Chondrocyte (in vitro differentiated cells): ENCODE measurements around the gene AUTS2. TPM values are rescaled to one million over a fixed set of nuclear protein-coding genes. Genes with fewer than 3 reads are reported as not detected.

Experiments
- DNase-seq: peaks from one replicate; pipeline ENCODE4 v3.0.0; 2021; ENCODE audit warnings: mixed read lengths, low spot score
- H3K27ac Mint-ChIP-seq: one replicate; pipeline ENCODE4 v1.8.0; 2021; ENCODE audit warnings: mild to moderate bottlenecking, moderate library complexity, mixed read lengths; ENCODE audit not compliant: unreplicated experiment
- H3K27me3 Mint-ChIP-seq: 2 replicates; pipeline ENCODE4 v1.8.0; 2021; ENCODE audit warnings: low read depth, mixed read lengths
- H3K36me3 Mint-ChIP-seq: 2 replicates; pipeline ENCODE4 v1.8.0; 2021; ENCODE audit warnings: low read depth, mixed read lengths
- H3K4me1 Mint-ChIP-seq: 2 replicates; pipeline ENCODE4 v1.8.0; 2021; ENCODE audit warnings: low read depth, mild to moderate bottlenecking, mixed read lengths
- H3K4me3 Mint-ChIP-seq: one replicate; pipeline ENCODE4 v1.8.0; 2021; ENCODE audit warnings: mild to moderate bottlenecking, moderate library complexity, mixed read lengths; ENCODE audit not compliant: unreplicated experiment
- H3K9me3 Mint-ChIP-seq: 2 replicates; pipeline ENCODE4 v1.8.0; 2021; ENCODE audit warnings: low read depth, mixed read lengths
- total RNA-seq: library from RNA; stranded (reverse); gene quantifications from 3 replicates; pipeline ENCODE4 v1.2.1, GENCODE V29; 2021
- TF ChIP-seq, protein P1 (sequence below): fragments of 200-600 bp; sonication (generic); IDR thresholded peaks from 2 replicates; pipeline ENCODE4 v1.5.0; 2021; ENCODE audit warnings: antibody characterized with exemption, mild to moderate bottlenecking, moderate library complexity

The AUTS2 gene
- total RNA-seq, 1 donor from 2014 or later, result 31.5 TPM

DNA sequence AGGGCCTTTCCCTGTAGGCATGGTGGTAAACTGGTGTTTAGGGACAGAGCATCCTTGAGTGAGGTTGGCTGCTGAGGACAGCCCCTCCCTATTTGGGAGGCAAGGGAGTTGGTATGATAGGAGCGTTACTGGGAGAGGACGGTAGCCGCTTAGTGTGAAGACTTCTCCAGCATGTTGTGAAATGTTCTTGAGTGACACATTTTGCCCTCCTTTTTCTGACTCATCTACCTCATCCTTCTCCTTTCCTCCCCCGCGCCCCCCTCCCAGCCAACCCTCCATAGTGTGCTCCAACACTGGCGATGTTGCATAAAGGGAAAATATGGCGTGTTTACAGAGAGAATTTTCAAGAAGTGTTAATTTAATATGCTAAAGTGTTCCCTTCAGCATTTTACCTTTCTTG, 888.7 kb downstream of the AUTS2 start:
- Mint-ChIP-seq H3K4me1 (peaks cover 12% of the 10 kb centered on the region), H3K27me3 (no peaks in the 10 kb centered on the region), H3K9me3 (peaks cover 9% of the 10 kb centered on the region), H3K27ac (no peak overlapping the region), H3K4me3 (no peak overlapping the region), H3K36me3 (no peaks in the 10 kb centered on the region)
- TF ChIP-seq, protein P1, sequence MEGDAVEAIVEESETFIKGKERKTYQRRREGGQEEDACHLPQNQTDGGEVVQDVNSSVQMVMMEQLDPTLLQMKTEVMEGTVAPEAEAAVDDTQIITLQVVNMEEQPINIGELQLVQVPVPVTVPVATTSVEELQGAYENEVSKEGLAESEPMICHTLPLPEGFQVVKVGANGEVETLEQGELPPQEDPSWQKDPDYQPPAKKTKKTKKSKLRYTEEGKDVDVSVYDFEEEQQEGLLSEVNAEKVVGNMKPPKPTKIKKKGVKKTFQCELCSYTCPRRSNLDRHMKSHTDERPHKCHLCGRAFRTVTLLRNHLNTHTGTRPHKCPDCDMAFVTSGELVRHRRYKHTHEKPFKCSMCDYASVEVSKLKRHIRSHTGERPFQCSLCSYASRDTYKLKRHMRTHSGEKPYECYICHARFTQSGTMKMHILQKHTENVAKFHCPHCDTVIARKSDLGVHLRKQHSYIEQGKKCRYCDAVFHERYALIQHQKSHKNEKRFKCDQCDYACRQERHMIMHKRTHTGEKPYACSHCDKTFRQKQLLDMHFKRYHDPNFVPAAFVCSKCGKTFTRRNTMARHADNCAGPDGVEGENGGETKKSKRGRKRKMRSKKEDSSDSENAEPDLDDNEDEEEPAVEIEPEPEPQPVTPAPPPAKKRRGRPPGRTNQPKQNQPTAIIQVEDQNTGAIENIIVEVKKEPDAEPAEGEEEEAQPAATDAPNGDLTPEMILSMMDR, result no peak
- DNase-seq, result no peak

DNA sequence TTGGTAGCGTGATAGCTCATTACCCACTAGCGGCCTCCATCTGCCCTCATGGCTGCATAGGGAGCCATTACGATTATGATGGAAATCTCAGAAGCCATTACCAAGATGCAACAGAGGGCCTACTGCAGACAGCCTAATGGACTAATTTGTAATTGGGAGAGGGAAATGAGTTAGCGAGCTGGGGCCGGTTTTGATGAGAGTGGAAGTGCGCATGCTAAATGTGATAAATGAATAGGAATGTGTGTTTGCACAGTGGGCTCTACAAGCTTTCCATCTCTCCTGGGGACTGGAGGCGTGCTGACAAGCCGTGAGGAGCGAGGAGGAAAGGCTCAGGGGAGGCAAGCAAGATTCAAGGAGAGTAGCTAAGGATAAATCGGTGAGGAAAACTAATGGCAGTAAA, 889.2 kb downstream of the AUTS2 start:
- Mint-ChIP-seq H3K27me3 (no peaks in the 10 kb centered on the region), H3K36me3 (no peaks in the 10 kb centered on the region), H3K9me3 (peaks cover 9% of the 10 kb centered on the region), H3K27ac (no peak overlapping the region), H3K4me3 (no peak overlapping the region), H3K4me1 (peaks cover 12% of the 10 kb centered on the region)
- DNase-seq, result no peak
- TF ChIP-seq, protein P1, result no peak

DNA sequence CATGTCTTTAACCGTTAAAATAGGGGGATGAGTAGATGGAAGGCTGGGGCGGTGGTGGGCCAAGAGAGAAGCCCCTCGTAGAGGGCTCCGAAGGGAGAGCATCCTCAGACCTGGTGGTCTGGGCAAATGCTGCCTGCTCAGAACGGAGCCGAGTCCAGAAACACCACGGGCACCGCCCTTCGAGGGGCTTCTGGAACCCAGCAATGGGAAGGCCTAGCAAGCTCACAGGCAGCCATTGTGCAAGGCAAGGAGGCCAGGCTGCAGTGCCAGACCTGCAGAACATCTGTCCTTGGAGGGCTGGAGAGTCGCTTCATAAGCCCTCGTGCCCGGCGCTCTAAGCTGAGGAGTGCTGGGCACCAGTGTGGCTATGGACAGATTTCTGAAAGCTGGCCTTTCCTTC, 889.6 kb downstream of the AUTS2 start:
- DNase-seq, result no peak
- H3K27me3 Mint-ChIP-seq, result no peaks in the 10 kb centered on the region
- TF ChIP-seq, protein P1, result no peak
- peaks cover 12% of the 10 kb centered on the region for H3K4me1 Mint-ChIP-seq
- no peak overlapping the region for H3K27ac Mint-ChIP-seq
- no peak overlapping the region for H3K4me3 Mint-ChIP-seq
- H3K9me3 Mint-ChIP-seq, result peaks cover 9% of the 10 kb centered on the region
- no peaks in the 10 kb centered on the region for H3K36me3 Mint-ChIP-seq

DNA sequence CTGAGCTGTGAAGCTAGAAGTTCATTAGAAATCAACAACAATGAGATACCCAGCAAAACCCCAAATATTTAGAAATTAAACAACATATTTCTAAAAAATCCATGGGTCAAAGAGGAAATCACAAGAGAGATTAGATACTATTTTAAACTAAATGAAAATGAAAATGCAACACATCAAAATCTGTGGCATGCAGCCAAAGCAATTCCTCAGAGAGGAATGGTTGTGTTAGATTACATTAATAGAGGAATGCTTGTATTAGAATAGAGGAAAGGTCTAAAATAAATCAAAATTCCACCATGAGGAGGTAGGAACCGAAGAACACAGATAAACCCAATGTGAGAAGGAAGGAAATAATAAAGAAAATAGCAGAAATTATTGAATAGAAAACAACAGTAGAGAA, 891.5 kb downstream of the AUTS2 start:
- no peak for DNase-seq
- H3K4me3 Mint-ChIP-seq, result no peak overlapping the region

DNA sequence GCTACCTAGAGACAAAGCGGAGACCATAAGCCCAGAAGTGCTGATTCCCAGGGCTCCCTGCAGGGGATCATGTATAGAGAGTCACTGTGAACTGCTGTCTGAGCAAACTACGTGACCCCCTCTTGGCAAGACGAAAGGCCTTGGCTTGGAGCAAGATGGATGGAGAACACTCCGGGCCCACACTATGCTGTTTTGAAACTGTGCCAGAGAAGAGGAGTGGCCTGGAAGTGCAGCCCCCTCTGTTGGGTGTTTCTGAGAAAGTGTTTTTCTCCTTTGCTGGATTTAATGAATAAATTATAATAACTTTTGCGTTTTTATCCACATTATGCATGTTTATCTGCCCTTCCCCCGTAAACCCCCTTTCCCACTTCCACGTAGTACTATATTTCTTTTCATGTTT, 894.4 kb downstream of the AUTS2 start:
- H3K9me3 Mint-ChIP-seq, result no peaks in the 10 kb centered on the region
- H3K4me1 Mint-ChIP-seq, result peaks cover 22% of the 10 kb centered on the region
- H3K27me3 Mint-ChIP-seq, result no peaks in the 10 kb centered on the region
- TF ChIP-seq, protein P1, result no peak
- no peak for DNase-seq
- H3K36me3 Mint-ChIP-seq, result no peaks in the 10 kb centered on the region
- no peak overlapping the region for H3K4me3 Mint-ChIP-seq
- no peak overlapping the region for H3K27ac Mint-ChIP-seq

More for the DNA sequence above, 891.5 kb downstream of the AUTS2 start:
- Mint-ChIP-seq H3K4me1 (peaks cover 20% of the 10 kb centered on the region), H3K36me3 (no peaks in the 10 kb centered on the region), H3K27ac (no peak overlapping the region), H3K9me3 (peaks cover 3% of the 10 kb centered on the region), H3K27me3 (no peaks in the 10 kb centered on the region)
- TF ChIP-seq, protein P1, result no peak
